RPMI7951 (cell line): ENCODE data around the gene NDUFA13. TPM values are rescaled to one million over a fixed set of nuclear protein-coding genes. Genes with fewer than 3 reads are reported as not detected.

Source experiments
- DNase-seq: peaks from one replicate; pipeline ENCODE4 v3.0.0-alpha.2; 2012; ENCODE audit warnings: low read depth
- total RNA-seq: library from RNA; depleted of rRNA; stranded (reverse); fragments of >200 nt; shearing (Covaris generic); gene quantifications from 2 replicates; pipeline ENCODE4 v1.2.3, GENCODE V29; 2014

NDUFA13 gene
- total RNA-seq, 1 experiment from 2014 or later, result 300 TPM

GRCh38 chr19:19488875-19489690 lies 26.9 kb upstream of the NDUFA13 start:
- DNase-seq, result peak; percentile 75

- DNase-seq, result no peak
Observed at GRCh38 chr19:19489804-19490204, 26.2 kb upstream of the NDUFA13 start.

- peak; percentile 74 for DNase-seq
Observed at GRCh38 chr19:19490214-19490968, 25.6 kb upstream of the NDUFA13 start.

GRCh38 chr19:19491321-19492025 lies 24.6 kb upstream of the NDUFA13 start:
- DNase-seq, result no peak

- no peak for DNase-seq
Observed at GRCh38 chr19:19492026-19492610, 23.9 kb upstream of the NDUFA13 start.

- DNase-seq, result no peak
Observed at GRCh38 chr19:19493841-19494546, 22.0 kb upstream of the NDUFA13 start.

- DNase-seq, result no peak
Observed at GRCh38 chr19:19495614-19496603, 20.1 kb upstream of the NDUFA13 start.

- no peak for DNase-seq
Observed at GRCh38 chr19:19498255-19498991, 17.6 kb upstream of the NDUFA13 start.

- no peak for DNase-seq
Observed at GRCh38 chr19:19499272-19499995, 16.6 kb upstream of the NDUFA13 start.

- no peak for DNase-seq
Observed at GRCh38 chr19:19500975-19501644, 14.9 kb upstream of the NDUFA13 start.

- DNase-seq, result no peak
Observed at GRCh38 chr19:19501798-19502197, 14.2 kb upstream of the NDUFA13 start.

GRCh38 chr19:19502281-19502680 lies 13.7 kb upstream of the NDUFA13 start:
- DNase-seq, result no peak

- no peak for DNase-seq
Observed at GRCh38 chr19:19502808-19503602, 13.0 kb upstream of the NDUFA13 start.

- no peak for DNase-seq
Observed at GRCh38 chr19:19504754-19505668, 11.0 kb upstream of the NDUFA13 start.

GRCh38 chr19:19505669-19506326 lies 10.2 kb upstream of the NDUFA13 start:
- DNase-seq, result no peak

- no peak for DNase-seq
Observed at GRCh38 chr19:19506592-19506991, 9.4 kb upstream of the NDUFA13 start.
